ENCODE measurements around the gene EML6.

- TF ChIP-seq, protein P1, sequence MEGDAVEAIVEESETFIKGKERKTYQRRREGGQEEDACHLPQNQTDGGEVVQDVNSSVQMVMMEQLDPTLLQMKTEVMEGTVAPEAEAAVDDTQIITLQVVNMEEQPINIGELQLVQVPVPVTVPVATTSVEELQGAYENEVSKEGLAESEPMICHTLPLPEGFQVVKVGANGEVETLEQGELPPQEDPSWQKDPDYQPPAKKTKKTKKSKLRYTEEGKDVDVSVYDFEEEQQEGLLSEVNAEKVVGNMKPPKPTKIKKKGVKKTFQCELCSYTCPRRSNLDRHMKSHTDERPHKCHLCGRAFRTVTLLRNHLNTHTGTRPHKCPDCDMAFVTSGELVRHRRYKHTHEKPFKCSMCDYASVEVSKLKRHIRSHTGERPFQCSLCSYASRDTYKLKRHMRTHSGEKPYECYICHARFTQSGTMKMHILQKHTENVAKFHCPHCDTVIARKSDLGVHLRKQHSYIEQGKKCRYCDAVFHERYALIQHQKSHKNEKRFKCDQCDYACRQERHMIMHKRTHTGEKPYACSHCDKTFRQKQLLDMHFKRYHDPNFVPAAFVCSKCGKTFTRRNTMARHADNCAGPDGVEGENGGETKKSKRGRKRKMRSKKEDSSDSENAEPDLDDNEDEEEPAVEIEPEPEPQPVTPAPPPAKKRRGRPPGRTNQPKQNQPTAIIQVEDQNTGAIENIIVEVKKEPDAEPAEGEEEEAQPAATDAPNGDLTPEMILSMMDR (IDR thresholded peaks at IDR 0.05 in 2 of 3, conservative IDR thresholded peaks at IDR 0.05 in 1 of 3; ENCODE audit: borderline replicate concordance in 1 of 3, insufficient read depth in 1 of 3, low read depth in 2 of 3, low read length in 2 of 3): no peak
- TF ChIP-seq EZH2phosphoT487 (IDR thresholded peaks at IDR 0.05; ENCODE audit: borderline replicate concordance) (no peak), POLR2A (IDR thresholded peaks at IDR 0.05; ENCODE audit: borderline replicate concordance, extremely low read depth, insufficient read depth, insufficient read length) (no peak)
Measured at GRCh38 chr2:54699665-54700064, 23.8 kb upstream of the EML6 start.

Data from HCT116 (cell line).